Hepatocyte (in vitro differentiated cells): ENCODE measurements around the gene CATSPERE. TPM values are rescaled to one million over a fixed set of nuclear protein-coding genes. Genes with fewer than 3 reads are reported as not detected.

Source experiments
- DNase-seq: peaks from one replicate; pipeline ENCODE4 v3.0.0-alpha.2; 2016; ENCODE audit warnings: low spot score
- H2AFZ ChIP-seq: fragments of 200-600 bp; sonication (generic); 2 replicates; pipeline ENCODE4 v1.6.0; 2016; ENCODE audit warnings: antibody characterized with exemption, mild to moderate bottlenecking
- H3K27ac ChIP-seq: fragments of 200-600 bp; sonication (generic); 2 replicates; pipeline ENCODE4 v1.5.1; 2016; ENCODE audit warnings: mild to moderate bottlenecking
- H3K27me3 ChIP-seq: fragments of 200-600 bp; sonication (generic); 2 replicates; pipeline ENCODE4 v1.6.1; 2016
- H3K36me3 ChIP-seq: fragments of 200-600 bp; sonication (generic); replicated peaks from 2 replicates; pipeline ENCODE4 v1.5.1; 2016; ENCODE audit warnings: low read depth; ENCODE audit not compliant: insufficient read depth
- H3K4me1 ChIP-seq: fragments of 200-600 bp; sonication (generic); 2 replicates; pipeline ENCODE4 v1.5.1; 2016; ENCODE audit warnings: mild to moderate bottlenecking, moderate library complexity; ENCODE audit not compliant: insufficient read depth
- H3K4me2 ChIP-seq: fragments of 200-600 bp; sonication (generic); 2 replicates; pipeline ENCODE4 v1.6.0; 2016
- H3K4me3 ChIP-seq: fragments of 200-600 bp; sonication (generic); 2 replicates; pipeline ENCODE4 v1.5.1; 2016; ENCODE audit warnings: mild to moderate bottlenecking
- H3K79me2 ChIP-seq: fragments of 200-600 bp; sonication (generic); 2 replicates; pipeline ENCODE4 v1.6.0; 2017; ENCODE audit warnings: mild to moderate bottlenecking
- H3K9me2 ChIP-seq: fragments of 200-600 bp; sonication (generic); replicated peaks from 2 replicates; pipeline ENCODE4 v1.6.0; 2017; ENCODE audit warnings: mild to moderate bottlenecking; ENCODE audit not compliant: insufficient read depth
- H3K9me3 ChIP-seq: fragments of 200-600 bp; sonication (generic); 2 replicates; pipeline ENCODE4 v1.5.1; 2016; ENCODE audit warnings: low read depth, mild to moderate bottlenecking
- H4K20me1 ChIP-seq: fragments of 200-600 bp; sonication (generic); 2 replicates; pipeline ENCODE4 v1.6.0; 2016; ENCODE audit warnings: mild to moderate bottlenecking; ENCODE audit not compliant: insufficient read depth, poor library complexity, severe bottlenecking
- EZH2 ChIP-seq: fragments of 200-600 bp; sonication (generic); IDR thresholded peaks from 2 replicates; pipeline ENCODE4 v1.6.1; 2016; ENCODE audit warnings: antibody characterized with exemption, mild to moderate bottlenecking, borderline replicate concordance
- EZH2phosphoT487 ChIP-seq: fragments of 200-600 bp; sonication (generic); IDR thresholded peaks from one replicate; pipeline ENCODE4 v1.6.1; 2018; ENCODE audit warnings: antibody characterized with exemption, mild to moderate bottlenecking, low read depth, moderate library complexity; ENCODE audit not compliant: unreplicated experiment, severe bottlenecking
- WGBS: methylation state at CpG from one replicate; pipeline ENCODE4 v1.1.6; 2016; ENCODE audit warnings: low lambda C conversion rate; ENCODE audit errors: missing lambda C conversion rate; 5-methylcytosine and 5-hydroxymethylcytosine counted together
- polyA plus RNA-seq: library from polyadenylated mRNA; unstranded; fragments of >200 nt; fragmentation: Nextera tagmentation; extraction: Ambion mirVana; gene quantifications from 2 replicates; pipeline ENCODE4 v1.2.1, GENCODE V29; 2016
- total RNA-seq: library from RNA; depleted of rRNA; stranded (reverse); fragments of >200 nt; gene quantifications from 2 replicates; pipeline ENCODE4 v1.2.3, GENCODE V29; 2014
- TF ChIP-seq, protein P1 (sequence below): fragments of 200-600 bp; sonication (generic); IDR thresholded peaks from 2 replicates; pipeline ENCODE4 v1.5.1; 2016; ENCODE audit warnings: antibody characterized with exemption, mild to moderate bottlenecking; ENCODE audit not compliant: poor library complexity

The CATSPERE gene
- total and polyA plus RNA-seq, 2 experiments from 2014 or later = 1.0 to 2.3 TPM

DNA sequence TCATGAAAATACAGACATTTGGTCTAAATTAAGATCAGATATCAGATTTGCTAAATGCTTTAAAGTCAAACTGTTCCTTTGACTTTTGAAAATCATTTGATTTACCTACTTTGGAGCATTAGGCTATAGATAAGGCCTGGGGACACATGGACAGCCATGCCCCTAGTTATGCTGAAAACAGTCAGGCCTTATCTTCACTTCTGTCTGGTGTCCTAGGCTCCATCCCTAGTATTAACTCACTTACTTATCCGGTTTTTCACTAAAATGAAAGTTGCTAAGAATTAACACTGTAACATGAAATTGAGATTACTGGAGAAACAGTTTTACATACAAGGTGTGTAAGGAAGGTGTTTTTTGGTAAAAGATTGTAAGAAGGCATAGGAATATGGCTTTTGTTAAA, 4.5 kb upstream of the CATSPERE start:
- 56% methylated on average over 1 of the region's 1 CpG for WGBS
- no peak overlapping the region for H3K27ac ChIP-seq
- no peak for TF ChIP-seq EZH2
- TF ChIP-seq EZH2phosphoT487 = no peak
- TF ChIP-seq, protein P1, sequence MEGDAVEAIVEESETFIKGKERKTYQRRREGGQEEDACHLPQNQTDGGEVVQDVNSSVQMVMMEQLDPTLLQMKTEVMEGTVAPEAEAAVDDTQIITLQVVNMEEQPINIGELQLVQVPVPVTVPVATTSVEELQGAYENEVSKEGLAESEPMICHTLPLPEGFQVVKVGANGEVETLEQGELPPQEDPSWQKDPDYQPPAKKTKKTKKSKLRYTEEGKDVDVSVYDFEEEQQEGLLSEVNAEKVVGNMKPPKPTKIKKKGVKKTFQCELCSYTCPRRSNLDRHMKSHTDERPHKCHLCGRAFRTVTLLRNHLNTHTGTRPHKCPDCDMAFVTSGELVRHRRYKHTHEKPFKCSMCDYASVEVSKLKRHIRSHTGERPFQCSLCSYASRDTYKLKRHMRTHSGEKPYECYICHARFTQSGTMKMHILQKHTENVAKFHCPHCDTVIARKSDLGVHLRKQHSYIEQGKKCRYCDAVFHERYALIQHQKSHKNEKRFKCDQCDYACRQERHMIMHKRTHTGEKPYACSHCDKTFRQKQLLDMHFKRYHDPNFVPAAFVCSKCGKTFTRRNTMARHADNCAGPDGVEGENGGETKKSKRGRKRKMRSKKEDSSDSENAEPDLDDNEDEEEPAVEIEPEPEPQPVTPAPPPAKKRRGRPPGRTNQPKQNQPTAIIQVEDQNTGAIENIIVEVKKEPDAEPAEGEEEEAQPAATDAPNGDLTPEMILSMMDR = no peak
- H3K4me2 ChIP-seq = no peak overlapping the region
- no peak overlapping the region for H2AFZ ChIP-seq
- H3K79me2 ChIP-seq = no peaks in the 10 kb centered on the region
- H3K4me3 ChIP-seq = no peak overlapping the region
- no peaks in the 10 kb centered on the region for H4K20me1 ChIP-seq
- H3K27me3 ChIP-seq = no peaks in the 10 kb centered on the region
- H3K9me2 ChIP-seq = no peaks in the 10 kb centered on the region
- peaks cover 6% of the 10 kb centered on the region for H3K4me1 ChIP-seq
- DNase-seq = no peak
- H3K9me3 ChIP-seq = no peaks in the 10 kb centered on the region
- no peaks in the 10 kb centered on the region for H3K36me3 ChIP-seq

DNA sequence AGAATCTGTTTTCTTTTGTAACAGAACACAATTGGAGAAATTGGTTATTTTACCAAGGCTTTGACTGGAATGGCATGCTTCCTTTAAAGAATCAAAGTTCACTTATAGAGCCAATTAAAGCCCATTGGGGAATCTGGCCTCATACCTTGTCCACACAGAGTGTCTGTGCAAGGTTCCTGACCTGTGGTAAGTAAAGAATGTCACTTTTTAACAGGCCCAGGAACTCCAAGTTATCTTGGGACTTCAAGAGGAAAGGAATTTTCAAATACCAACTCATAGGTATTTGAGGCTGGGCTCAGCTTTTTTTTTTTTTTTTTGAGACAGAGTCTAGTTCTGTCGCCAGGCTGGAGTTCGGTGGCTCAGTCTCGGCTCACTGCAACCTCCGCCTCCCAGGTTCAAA, 2.3 kb upstream of the CATSPERE start:
- WGBS = 93% methylated on average over 4 of the region's 4 CpGs
- no peak overlapping the region for H2AFZ ChIP-seq
- no peaks in the 10 kb centered on the region for H3K27me3 ChIP-seq
- no peaks in the 10 kb centered on the region for H3K9me3 ChIP-seq
- no peak overlapping the region for H3K4me3 ChIP-seq
- no peaks in the 10 kb centered on the region for H4K20me1 ChIP-seq
- no peak for DNase-seq
- no peak overlapping the region for H3K27ac ChIP-seq
- no peaks in the 10 kb centered on the region for H3K79me2 ChIP-seq
- H3K4me1 ChIP-seq = peaks cover 6% of the 10 kb centered on the region
- TF ChIP-seq EZH2 (no peak), EZH2phosphoT487 (no peak)
- TF ChIP-seq, protein P1 = no peak
- no peaks in the 10 kb centered on the region for H3K36me3 ChIP-seq
- no peak overlapping the region for H3K4me2 ChIP-seq
- H3K9me2 ChIP-seq = no peaks in the 10 kb centered on the region

- Histone ChIP-seq H4K20me1 (no peaks in the 10 kb centered on the region), H3K79me2 (no peaks in the 10 kb centered on the region), H3K9me3 (no peaks in the 10 kb centered on the region), H3K4me2 (no peak overlapping the region), H2AFZ (no peak overlapping the region), H3K36me3 (no peaks in the 10 kb centered on the region), H3K27ac (peak overlapping the region; percentile 94), H3K4me1 (peaks cover 6% of the 10 kb centered on the region), H3K27me3 (no peaks in the 10 kb centered on the region), H3K4me3 (no peak overlapping the region), H3K9me2 (no peaks in the 10 kb centered on the region)
- 96% methylated on average over 4 of the region's 4 CpGs for WGBS
- TF ChIP-seq, protein P1 = no peak
- no peak for TF ChIP-seq EZH2phosphoT487
- no peak for TF ChIP-seq EZH2
- no peak for DNase-seq
Observed at GRCh38 chr1:244460197-244460596, 876 bp upstream of the CATSPERE start.

- no peaks in the 10 kb centered on the region for H3K79me2 ChIP-seq
- H3K27me3 ChIP-seq = no peaks in the 10 kb centered on the region
- H3K9me3 ChIP-seq = no peaks in the 10 kb centered on the region
- H3K36me3 ChIP-seq = no peaks in the 10 kb centered on the region
- H3K4me1 ChIP-seq = no peaks in the 10 kb centered on the region
- no peak overlapping the region for H3K4me3 ChIP-seq
- no peaks in the 10 kb centered on the region for H3K9me2 ChIP-seq
- H3K27ac ChIP-seq = no peak overlapping the region
- no peak overlapping the region for H3K4me2 ChIP-seq
- TF ChIP-seq, protein P1 = no peak
- TF ChIP-seq EZH2phosphoT487 = no peak
- TF ChIP-seq EZH2 = no peak
- 92% methylated on average over 2 of the region's 2 CpGs for WGBS
- DNase-seq = no peak
- no peaks in the 10 kb centered on the region for H4K20me1 ChIP-seq
- no peak overlapping the region for H2AFZ ChIP-seq
Observed at GRCh38 chr1:244466724-244467123, 5.7 kb downstream of the CATSPERE start.
